Measurements from ENCODE around the gene ZCCHC14. TPM values are rescaled to one million over a fixed set of nuclear protein-coding genes. Genes with fewer than 3 reads are reported as not detected.
"Not testable (repeated sequence)": the region's sequence is repeated elsewhere in the genome, so short reads cannot be mapped to it uniquely, and the experiment has no call there.

ZCCHC14 gene
- total and polyA plus RNA-seq, 10 of the 15 experiments (the other 5 are each of a cell fraction or from before 2014, with no cell fraction given): 0.02 to 0.26 (median 0.05) TPM; not detected in 3

DNA sequence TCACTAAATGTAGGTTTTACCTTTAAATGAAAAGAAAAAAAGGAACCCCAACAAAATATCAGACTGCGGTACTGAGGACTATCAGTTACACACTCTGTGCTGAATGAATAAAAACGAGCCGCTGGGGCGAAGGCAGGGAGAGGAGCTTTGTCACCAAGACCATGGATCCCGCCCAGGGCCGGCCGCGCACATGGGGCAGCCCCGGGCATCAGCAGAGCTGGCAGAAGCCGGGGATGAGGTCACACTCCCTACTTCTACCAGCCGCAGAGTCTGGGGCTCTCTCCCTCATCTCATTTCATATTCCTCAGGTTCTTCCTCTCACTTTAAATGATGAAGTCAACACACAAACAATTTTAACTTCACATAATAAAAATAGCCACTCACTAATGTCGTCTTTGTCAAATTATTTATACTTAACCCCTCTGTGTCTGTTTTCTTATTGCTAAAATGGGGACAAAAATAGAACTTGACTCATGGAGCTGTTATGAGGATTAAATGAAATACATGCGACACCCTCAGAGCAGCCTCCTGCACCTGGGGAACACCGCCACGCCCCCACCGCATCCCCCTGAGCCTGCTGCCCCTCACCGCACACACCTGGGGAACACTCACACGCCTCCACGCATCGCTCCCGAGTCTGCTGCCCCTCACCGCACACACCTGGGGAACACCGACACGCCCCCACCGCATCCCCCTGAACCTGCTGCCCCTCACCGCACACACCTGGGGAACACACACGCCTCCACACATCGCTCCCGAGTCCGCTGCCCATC is 15.4 kb downstream of the ZCCHC14 start:
- FAIRE-seq; H3K27ac ChIP-seq (ENCODE audit: control insufficient read depth, insufficient read depth); intact Hi-C loops (cut with micrococcal nuclease; ENCODE audit: unreplicated experiment); H4K20me1 ChIP-seq (ENCODE audit: control insufficient read depth, insufficient read depth); H3K4me3 ChIP-seq; H2AFZ ChIP-seq (ENCODE audit: control insufficient read depth, low read depth, low read length); BruUV-seq (replicated peaks); CTCF ChIA-PET; H3K9me3 ChIP-seq (replicated peaks; ENCODE audit: control insufficient read depth, insufficient read depth, low read length); H3K4me1 ChIP-seq (ENCODE audit: control insufficient read depth, insufficient read depth, low read length); H3K79me2 ChIP-seq (ENCODE audit: control insufficient read depth, insufficient read depth, low read length); H3K4me2 ChIP-seq (ENCODE audit: control insufficient read depth, insufficient read depth); DNase-seq (ENCODE audit: low read depth, low spot score); H3K36me3 ChIP-seq (ENCODE audit: control insufficient read depth in 2 of 2, insufficient read depth in 2 of 2, low read length in 1 of 2); H3K27me3 ChIP-seq (replicated peaks in 1 of 2; ENCODE audit: control insufficient read depth in 2 of 2, insufficient read depth in 2 of 2, low read length in 1 of 2); POLR2A ChIA-PET; H3K9ac ChIP-seq (ENCODE audit: control insufficient read depth, insufficient read depth, low read length); ATAC-seq; SMC1A ChIA-PET (ENCODE audit: uncharacterized antibody, unreplicated experiment); RAD21 ChIA-PET (ENCODE audit: unreplicated experiment); in situ Hi-C loops (cut with MboI): not testable (repeated sequence)
- 17% methylated on average over 29 of the region's 30 CpGs for WGBS (ENCODE audit: insufficient coverage, insufficient replicate concordance, low lambda C conversion rate, missing lambda C conversion rate)

DNA sequence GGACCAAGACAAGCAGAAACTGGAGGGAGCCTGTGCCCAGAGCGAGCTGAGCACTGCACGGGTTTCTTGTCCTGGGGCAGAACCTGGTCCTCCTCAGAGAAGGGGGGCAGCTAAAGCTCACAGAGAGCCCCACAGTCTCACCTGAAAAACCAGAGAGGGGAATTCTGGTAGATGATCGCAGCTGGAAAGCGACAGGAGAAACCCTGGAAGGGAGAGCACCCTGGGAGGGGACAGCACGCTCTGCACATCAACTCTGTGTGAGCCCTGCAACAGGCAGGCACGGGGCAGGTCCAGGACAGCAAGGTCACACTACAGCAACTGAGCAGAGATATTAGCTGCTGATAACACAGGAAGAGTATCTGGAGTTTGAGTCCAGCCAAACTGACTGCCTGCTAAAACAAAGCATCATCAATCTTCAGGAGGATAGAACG is 18.2 kb downstream of the ZCCHC14 start:
- no peak overlapping the region for H3K4me2 ChIP-seq (ENCODE audit: control insufficient read depth, insufficient read depth)
- no peak for FAIRE-seq
- DNase-seq (ENCODE audit: low read depth, low spot score): no peak
- no peak overlapping the region for H2AFZ ChIP-seq (ENCODE audit: control insufficient read depth, low read depth, low read length)
- BruUV-seq (replicated peaks): no TSS peak
- H3K79me2 ChIP-seq (ENCODE audit: control insufficient read depth, insufficient read depth, low read length): no peaks in the 10 kb centered on the region
- H3K27ac ChIP-seq (ENCODE audit: control insufficient read depth, insufficient read depth): no peak overlapping the region
- H3K9ac ChIP-seq (ENCODE audit: control insufficient read depth, insufficient read depth, low read length): no peak overlapping the region
- no peaks in the 10 kb centered on the region for H4K20me1 ChIP-seq (ENCODE audit: control insufficient read depth, insufficient read depth)
- ChIA-PET SMC1A (ENCODE audit: uncharacterized antibody, unreplicated experiment) (no interaction called here), RAD21 (ENCODE audit: unreplicated experiment) (no interaction called here), POLR2A (no interaction called here), CTCF (no interaction called here)
- H3K4me1 ChIP-seq (ENCODE audit: control insufficient read depth, insufficient read depth, low read length): no peaks in the 10 kb centered on the region
- in situ Hi-C loops (cut with MboI): no loop called here
- intact Hi-C loops (cut with micrococcal nuclease; ENCODE audit: unreplicated experiment): no loop called here
- H3K9me3 ChIP-seq (replicated peaks; ENCODE audit: control insufficient read depth, insufficient read depth, low read length): no peaks in the 10 kb centered on the region
- TF ChIP-seq NFYB (IDR thresholded peaks at IDR 0.05; ENCODE audit: insufficient read depth, low read depth, low read length) (no peak), RBBP5 (conservative IDR thresholded peaks at IDR 0.05) (no peak), SRF (IDR thresholded peaks at IDR 0.05; ENCODE audit: low read depth in 2 of 2, low read length in 2 of 2) (no peak)
- H3K4me3 ChIP-seq: no peak overlapping the region
- H3K27me3 ChIP-seq (replicated peaks in 1 of 2; ENCODE audit: control insufficient read depth in 2 of 2, insufficient read depth in 2 of 2, low read length in 1 of 2): peaks cover 0 to 4% of the 10 kb centered on the region in 2 experiments; a peak in 3 of 4 replicates
- no peaks in the 10 kb centered on the region for H3K36me3 ChIP-seq (ENCODE audit: control insufficient read depth in 2 of 2, insufficient read depth in 2 of 2, low read length in 1 of 2)
- 26% methylated on average over 7 of the region's 7 CpGs for WGBS (ENCODE audit: insufficient coverage, insufficient replicate concordance, low lambda C conversion rate, missing lambda C conversion rate)
- no peak for ATAC-seq
